ENCODE data around the gene ELAC2.

DNA sequence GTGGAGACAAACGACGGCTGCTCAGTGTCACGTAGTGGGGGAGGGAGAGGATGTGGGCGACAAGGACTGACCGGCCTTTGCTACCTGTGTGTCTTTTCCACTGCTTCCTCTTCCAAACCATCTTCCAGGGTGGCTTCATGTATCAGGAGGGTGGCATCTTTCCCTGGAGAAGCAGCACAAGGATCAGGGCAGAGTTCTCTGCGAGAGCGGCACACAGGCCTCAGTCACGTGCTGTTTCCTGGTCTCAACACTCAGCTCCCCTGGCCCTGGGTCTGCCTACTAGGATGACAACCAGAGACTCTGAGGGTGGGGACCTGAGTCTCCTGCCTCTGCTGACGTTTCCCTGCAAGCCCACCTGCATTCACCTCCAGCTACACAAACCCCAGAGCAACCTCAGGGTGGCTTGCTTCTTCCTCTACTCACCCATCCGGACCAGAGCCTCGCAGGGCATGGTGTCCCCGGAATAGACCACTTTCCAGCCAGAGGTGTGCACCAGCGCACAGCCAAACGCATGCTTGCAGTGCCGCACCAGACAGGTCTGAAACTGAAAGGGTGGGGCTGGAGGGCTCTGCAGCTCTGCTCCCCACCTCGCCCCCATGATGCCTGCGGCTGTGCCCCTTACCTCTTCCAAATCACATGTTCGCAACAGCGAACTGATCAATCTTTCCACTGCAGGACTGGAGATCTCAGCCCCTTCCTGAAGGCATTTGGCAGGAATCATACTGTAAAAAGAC is 23.3 kb downstream of the ELAC2 start:
- TF ChIP-seq CEBPB (IDR thresholded peaks at IDR 0.05) (no peak), EP300 (IDR thresholded peaks at IDR 0.05; ENCODE audit: borderline replicate concordance) (no peak), TAF1 (IDR thresholded peaks at IDR 0.05; ENCODE audit: low read depth) (no peak)
- TF ChIP-seq, protein P1, sequence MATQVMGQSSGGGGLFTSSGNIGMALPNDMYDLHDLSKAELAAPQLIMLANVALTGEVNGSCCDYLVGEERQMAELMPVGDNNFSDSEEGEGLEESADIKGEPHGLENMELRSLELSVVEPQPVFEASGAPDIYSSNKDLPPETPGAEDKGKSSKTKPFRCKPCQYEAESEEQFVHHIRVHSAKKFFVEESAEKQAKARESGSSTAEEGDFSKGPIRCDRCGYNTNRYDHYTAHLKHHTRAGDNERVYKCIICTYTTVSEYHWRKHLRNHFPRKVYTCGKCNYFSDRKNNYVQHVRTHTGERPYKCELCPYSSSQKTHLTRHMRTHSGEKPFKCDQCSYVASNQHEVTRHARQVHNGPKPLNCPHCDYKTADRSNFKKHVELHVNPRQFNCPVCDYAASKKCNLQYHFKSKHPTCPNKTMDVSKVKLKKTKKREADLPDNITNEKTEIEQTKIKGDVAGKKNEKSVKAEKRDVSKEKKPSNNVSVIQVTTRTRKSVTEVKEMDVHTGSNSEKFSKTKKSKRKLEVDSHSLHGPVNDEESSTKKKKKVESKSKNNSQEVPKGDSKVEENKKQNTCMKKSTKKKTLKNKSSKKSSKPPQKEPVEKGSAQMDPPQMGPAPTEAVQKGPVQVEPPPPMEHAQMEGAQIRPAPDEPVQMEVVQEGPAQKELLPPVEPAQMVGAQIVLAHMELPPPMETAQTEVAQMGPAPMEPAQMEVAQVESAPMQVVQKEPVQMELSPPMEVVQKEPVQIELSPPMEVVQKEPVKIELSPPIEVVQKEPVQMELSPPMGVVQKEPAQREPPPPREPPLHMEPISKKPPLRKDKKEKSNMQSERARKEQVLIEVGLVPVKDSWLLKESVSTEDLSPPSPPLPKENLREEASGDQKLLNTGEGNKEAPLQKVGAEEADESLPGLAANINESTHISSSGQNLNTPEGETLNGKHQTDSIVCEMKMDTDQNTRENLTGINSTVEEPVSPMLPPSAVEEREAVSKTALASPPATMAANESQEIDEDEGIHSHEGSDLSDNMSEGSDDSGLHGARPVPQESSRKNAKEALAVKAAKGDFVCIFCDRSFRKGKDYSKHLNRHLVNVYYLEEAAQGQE (IDR thresholded peaks at IDR 0.05; ENCODE audit: low read depth): no peak

Data from Ishikawa (cell line).